Measurements from ENCODE around the gene TMEM250. TPM values are rescaled to one million over a fixed set of nuclear protein-coding genes. Genes with fewer than 3 reads are reported as not detected.

TMEM250 gene
- total RNA-seq, 1 experiment from 2014 or later: 54.7 TPM

DNA sequence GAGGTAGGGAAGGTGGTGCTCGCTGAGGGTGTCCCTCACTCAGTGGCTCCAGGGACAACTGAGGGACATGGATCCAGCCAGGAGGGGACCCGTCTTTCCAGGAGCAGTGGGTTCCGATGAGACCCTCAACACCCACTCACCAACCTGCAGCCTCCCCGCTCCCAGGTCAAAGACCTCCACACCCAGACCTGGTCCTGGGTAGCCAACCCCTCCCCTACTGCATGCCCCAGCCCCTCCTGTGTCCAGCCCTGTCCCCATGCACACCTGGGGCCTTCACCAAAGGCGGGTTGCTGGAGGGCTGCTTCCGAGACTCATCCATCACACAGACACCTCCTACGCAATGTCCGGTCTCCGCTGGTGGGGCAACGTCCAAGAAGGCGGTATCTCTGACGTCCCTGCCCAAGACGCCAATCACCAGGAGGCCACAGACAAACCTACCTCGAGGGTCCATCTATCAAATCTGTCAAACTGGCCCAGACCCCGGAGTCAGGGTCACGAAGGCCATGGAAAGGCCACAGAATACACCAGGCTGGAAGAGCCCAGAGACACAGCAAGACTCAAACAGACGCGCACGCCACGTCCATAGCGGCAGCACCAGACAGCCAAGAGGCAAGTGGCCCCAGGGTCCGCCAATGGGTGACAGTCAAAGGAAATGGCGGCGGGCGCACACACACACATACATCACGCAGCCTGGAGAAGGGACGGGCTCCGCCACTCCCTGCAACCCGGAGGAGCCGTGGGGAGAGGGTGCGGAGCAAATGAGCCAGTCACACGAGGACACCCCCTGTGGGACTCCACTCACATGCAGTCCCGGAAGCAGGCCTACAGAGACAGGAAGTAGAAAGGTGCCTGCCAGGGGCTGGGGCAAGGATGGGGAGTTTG is 34.4 kb downstream of the TMEM250 start:
- no peak for DNase-seq (ENCODE audit: low read depth)

DNA sequence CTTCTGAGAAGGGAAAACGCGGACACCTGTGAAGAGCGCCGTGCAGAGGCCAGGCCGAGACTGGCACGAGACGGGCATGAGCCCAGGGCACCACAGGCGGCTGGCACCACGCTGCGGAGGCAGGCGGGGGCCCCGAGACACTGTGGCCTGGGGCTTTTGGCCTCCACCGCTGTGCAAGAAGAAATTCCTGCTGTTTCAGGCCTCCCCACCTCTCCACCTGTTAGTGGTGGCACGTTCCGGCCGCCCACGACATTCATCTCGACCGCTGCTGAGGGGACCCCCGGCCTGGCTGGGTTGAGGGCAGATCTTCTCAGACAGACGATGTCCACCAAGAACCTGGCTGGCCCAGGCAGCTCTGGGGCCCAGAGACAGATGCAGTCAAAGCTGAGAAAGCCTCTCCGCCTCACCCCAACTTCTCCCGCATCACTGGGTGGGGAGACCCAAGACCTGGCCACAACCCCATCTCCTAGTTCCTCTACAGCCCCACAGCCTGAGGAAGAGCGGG is 35.1 kb downstream of the TMEM250 start:
- no peak for DNase-seq (ENCODE audit: low read depth)

DNA sequence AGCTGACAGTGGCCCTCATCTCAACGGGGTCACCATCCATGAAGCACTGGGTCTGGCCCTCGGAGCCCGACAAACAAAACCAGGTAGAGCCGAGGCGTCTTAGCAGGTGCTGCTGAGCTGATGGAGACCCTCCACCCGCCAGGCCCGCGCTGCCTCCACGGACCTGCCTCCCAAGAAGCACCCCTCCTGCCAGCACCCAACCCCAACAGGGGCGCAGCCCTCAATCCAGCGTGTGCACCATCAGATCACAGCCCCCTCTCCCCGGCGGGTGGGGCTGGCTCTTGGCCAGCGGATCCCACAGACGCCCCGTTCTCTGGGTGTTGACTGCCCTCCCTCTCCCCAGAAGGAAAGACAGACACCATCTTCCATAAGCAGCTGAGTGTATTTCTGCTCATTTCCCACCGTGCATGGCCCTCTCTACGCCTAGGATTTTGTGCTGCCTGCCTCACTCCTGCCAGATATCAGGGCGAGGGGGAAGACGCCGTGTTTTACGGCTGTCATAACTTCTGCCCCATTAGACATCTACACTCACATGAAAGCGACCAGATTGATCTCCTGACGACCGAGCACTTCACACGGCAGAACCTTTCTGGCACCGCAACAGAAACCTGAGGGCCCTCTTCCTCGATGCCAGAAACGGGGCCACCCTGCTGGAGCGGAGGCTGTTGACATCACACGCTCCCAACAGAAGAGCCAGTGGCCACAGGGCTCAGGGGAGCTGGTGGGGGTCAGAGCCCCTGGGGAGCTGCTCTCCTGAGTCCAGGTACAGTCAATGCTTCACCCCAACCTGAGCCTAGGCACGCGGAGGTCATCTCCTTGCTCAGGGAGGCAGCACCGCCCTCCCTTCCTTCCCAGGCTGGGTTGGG is 35.9 kb downstream of the TMEM250 start:
- DNase-seq (ENCODE audit: low read depth): no peak

DNA sequence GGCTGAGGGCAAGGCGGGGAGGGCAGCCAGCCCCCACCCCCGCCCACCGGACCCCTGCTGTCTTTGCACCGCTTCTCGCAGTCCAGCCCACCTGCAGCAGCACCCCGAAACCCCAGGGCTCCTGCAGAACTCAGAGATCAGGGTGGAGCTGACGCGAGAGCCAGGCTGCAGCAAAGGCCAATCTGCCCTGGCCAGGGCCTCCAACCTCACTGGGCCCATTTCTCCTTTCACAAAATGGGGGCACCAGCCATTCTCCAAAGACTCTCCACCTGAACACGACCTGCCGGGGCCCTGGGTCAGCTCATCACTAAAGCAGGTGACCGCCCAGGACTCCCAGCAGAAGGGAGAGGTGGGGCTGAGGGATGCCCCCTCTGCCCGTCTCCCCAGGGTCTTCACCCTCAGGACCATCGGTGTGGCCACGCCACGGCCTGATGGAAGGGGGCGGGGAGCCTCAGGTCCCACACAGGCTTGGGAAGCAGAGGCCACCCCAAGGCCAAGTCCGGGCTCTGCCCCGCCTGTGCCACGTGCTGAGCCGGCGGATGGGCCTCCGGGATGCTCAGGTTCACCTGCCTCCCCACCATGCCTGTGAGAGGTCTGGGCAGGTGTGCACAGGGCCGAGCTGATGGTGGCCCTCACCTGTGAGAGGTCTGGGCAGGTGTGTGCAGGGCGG is 36.7 kb downstream of the TMEM250 start:
- DNase-seq (ENCODE audit: low read depth): no peak

DNA sequence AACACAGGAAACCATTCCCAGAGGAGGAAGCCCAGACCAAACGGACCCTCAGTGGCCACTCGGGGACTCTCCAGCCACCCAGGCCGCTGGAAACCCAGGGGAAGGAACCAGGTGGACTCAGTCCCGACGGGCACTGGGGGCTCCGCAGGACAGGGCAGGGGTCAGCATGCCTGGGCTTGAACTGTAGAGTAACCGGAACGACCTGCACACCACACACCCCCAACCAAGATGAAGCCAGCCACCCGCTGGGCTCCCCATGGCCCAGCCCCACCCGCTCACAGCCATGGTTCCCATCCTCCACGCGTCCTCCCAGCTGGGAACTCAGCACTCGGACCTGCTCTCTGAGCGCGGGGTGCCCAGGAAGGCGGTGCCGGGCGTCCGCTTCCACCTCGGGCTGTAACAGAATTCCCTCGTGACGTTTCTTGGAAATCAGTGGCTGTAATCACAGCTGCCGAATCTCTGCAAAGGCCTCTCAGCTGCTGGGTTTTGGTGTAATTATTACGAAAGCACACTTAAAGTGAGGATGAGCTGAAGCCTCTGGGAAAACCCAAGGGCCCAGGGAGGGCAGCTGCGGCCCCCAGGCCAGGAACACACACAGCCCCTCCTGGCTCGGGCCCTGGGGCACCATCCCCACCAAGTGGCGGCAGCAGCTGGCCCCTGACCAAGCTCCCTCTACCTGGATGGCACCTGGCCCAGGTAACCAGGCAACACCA is 37.4 kb downstream of the TMEM250 start:
- DNase-seq (ENCODE audit: low read depth): peak; percentile 76

DNA sequence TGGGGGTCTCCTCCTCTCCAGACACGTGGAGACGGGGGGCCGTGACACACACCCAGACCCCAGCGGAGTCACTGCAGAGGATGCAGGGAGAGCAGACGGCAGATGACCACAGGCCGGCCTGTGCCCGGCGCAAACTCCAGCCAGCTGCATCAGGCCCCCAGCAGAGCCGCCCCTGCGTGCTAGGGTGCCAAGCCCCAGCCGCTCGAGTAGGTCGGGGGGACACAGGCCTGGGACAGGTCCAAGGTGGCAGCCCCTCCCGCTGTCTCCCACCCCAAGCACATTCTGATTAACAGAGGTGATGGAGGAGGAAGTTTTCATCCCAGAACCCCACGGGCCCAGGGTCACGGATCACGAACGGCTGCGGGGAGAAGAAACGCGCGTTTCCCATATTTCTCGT is 38.0 kb downstream of the TMEM250 start:
- DNase-seq (ENCODE audit: low read depth): no peak

DNA sequence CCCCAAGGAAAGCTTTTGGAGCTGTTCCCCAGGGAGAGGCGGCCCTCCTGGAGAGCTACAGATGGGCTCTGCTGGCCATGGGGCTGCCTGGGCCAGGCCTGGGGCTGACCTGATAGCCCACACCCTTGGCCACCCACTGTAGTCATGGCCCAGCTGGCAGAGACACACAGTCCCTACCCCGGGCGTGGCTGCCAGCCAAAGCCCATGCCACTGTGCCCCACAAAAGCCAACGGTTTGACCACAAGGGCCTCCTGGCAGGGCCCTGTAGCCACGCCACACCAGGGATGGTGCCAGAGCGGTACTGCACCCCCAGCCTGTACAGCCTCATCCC is 38.8 kb downstream of the TMEM250 start:
- peak; percentile 23 for DNase-seq (ENCODE audit: low read depth)

DNA sequence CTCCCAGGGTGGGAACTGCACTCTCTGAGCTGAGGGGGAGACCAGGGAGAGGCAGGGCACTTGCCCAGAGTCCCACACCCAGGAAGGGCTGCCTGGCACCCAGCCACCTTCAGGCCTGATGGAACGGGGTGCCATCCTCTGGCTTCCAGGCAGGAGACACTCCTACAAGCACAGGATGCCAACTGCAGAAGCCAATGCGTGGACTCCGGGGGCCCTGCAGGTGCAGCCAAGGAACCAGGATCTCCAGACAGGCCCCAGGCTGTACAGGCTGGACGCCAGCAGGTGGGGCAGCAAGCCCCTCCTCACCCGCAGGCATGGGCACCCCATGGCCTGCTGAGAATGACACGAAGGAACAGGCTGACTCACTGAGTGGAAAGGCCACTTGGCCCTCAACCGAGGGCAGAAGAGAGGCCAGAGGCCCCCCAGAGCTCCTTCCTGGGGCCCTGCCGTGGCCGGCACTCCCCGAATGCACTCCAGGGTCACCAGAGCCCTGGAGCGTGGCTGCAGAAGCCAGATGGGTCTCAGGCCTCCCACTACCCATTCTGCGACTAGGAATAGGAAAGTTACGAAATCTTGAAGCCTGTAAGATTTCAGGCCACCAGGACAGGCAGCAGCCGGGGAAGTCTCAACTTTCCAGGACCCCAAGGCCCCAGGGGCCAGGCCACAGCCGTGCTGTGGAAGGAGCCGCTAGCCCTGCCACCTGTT is 39.3 kb downstream of the TMEM250 start:
- DNase-seq (ENCODE audit: low read depth): no peak

DNA sequence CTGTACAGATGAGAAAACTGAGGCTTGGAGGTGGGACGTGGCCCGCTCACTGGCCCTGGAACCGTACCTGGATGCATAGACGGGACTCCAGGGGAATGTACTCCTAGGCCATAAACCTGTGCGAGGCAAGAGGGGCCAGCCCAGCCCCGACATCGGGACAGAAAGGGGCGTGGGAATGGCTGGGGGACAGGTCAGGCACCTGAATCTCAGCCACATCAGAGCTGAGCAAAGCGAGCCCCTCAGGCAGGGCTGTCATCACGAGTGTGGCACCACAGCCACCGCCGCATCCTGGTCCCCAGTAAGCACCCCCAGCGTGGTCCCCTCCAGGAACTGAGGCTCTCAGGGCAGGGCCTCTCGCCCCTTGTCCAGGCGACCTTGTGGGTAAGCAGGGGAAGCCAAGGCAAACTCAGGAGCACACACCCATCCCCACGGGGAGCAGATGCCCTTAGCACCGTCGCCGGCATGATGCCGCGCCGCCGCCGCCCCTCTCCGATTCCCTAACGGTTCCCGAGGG is 40.1 kb downstream of the TMEM250 start:
- no peak for DNase-seq (ENCODE audit: low read depth)

DNA sequence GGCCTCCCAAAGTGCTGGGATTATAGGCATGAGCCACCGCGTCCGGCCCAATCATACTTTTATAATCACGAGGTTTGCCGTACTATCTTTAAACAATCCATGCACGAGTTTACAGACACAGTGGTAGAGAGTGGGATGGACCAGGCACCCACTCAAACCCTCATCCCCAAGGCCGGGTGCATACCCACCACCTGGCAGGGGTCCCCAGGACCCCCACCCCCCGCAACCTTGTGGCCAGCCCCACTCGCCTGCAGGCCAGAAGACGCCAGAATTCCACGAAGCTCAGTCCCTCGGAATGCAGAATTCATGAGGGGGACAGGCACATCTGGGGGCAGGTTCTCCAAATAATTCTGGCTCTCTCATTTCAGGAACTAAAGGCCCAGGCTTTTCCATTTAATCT is 40.7 kb downstream of the TMEM250 start:
- DNase-seq (ENCODE audit: low read depth): no peak

DNA sequence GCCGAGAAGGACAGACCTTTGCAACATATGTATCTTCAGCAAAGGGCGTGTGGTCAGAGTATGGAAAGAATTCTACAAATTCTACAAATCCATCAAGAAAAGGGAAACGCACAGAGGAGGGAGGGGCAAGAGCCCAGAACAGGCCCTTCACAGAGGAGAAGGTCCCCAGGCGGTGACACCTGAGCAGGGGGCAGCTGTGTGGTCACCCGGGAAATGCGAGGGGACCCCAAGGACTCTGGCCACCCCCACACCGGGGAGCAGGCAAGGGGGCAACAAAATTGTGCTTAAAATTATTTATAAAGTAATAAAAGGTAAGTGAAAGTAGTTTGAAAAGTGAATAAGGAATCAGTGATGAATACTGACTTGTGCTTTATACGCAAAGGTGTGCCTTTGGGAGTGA is 41.2 kb downstream of the TMEM250 start:
- DNase-seq (ENCODE audit: low read depth): no peak

DNA sequence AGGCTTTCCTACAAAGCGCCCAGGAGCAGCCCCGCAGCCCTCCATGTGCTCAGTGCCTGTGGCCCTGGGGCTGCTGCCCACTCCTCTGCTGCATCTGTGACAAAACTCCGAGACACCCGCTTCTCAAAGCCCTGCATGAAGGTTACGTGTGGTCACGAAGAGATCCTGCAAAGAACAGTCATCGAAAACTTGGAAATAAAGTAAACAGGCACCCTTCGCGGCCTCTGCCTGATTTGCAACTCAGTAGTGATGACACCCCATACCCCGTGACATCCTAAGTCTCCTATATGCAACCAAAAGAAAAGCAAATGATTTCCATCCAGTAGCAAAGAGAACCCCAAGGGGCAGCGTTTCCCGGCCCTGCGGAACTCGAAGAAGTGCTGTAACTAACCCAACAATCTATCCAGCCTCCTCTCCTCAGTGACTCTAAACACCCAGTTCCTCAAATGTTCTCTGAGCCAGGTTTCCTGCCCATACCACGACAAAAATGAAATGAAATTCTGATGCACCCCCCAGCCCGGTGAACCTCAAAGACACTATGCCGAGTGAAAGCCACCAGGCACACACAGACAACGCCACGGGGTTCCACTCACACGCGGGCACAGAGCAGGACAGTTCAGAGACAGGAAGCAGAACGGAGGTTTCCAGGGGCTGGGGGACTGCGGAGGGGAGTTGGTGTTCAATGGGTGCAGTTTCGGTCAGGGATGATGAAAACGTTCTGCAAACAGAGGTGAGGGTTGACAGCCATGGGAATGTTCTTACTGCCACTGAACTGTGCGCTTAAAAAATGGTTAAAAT is 42.6 kb downstream of the TMEM250 start:
- no peak for DNase-seq (ENCODE audit: low read depth)

DNA sequence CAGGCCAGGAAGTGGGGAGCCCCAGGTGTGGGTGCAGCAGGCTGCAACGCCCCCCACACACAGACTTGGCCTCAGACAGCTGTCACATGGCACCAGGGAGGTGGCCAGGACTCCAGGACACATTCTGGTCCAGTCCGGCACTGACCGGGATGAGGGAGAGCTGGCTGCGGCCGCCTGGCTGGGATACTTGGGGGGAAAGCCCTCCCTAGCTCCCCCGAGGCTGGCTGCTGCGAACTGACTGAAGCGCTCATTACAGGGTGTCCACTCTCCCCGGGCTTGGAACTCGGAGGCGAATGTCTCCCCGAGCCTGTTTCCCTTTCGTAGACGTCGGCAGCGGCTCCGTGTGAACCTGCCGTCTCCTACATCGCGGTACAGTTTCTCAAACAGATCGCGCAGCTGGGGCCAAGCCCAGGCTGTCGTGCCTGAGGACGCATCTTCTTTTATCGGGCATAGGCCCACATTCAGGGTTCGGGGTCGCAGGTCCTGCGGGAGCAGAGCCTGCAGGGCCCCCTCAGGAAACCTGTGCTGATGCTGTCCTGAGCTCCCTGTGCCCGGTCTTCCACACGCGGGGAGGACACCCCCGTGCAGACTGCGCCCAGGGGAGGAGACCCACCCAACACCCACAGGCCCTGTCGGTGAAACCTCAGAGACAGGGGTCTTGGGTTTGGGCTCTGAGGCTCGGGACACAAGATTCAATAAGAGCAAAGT is 43.4 kb downstream of the TMEM250 start:
- DNase-seq (ENCODE audit: low read depth): no peak

DNA sequence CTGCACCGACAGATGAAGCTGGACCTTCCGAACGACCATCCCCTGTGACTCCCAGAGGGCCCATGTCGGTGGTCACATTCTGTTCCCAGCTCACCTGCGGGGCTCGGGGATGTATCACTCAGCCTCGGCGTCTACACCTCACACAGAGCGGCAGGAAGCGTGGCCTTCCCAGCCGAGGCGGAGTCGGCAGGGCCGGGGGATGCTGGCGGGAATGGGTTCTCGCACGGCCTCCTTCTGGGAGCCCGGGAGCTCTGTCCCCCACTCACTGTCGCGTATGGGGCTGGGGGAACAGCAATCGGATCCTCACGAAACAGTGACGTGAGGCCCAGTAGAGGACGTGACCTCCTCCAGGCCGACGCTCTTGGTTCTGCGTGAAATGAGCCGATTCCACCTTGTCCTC is 44.0 kb downstream of the TMEM250 start:
- no peak for DNase-seq (ENCODE audit: low read depth)

Other genes starting within 250 kb of the TMEM250 start
- 30.1 and 32.0 TPM in 2 replicates for gene CAMSAP1, start 211.3 kb downstream of the TMEM250 start, total RNA-seq (2014; rRNA removed)
- 62.3 and 75.3 TPM in 2 replicates for gene UBAC1, start 157.5 kb downstream of the TMEM250 start, total RNA-seq (2014; rRNA removed)
- gene NACC2, start 23.6 kb downstream of the TMEM250 start, total RNA-seq (2014; rRNA removed): 29.0 and 34.4 TPM in 2 replicates
- not detected in 2 replicates for gene LHX3, start 86.3 kb upstream of the TMEM250 start, total RNA-seq (2014; rRNA removed)
- 17.9 and 20.9 TPM in 2 replicates for gene QSOX2, start 126.9 kb upstream of the TMEM250 start, total RNA-seq (2014; rRNA removed)
- not detected in 2 replicates for gene CCDC187, start 185.2 kb upstream of the TMEM250 start, total RNA-seq (2014; rRNA removed)
- gene GPSM1, start 208.7 kb upstream of the TMEM250 start, total RNA-seq (2014; rRNA removed): 34.1 and 34.4 TPM in 2 replicates
- gene DNLZ, start 244.9 kb upstream of the TMEM250 start, total RNA-seq (2014; rRNA removed): 51.2 and 52.0 TPM in 2 replicates

All from LHCN-M2 (cell line).